Activated T-cell treated with anti-CD3 and anti-CD28 coated beads, Interleukin-2, amount 50 U/mL, for 72 hours (primary cell): ENCODE results near the gene PCSK6. TPM values are rescaled to one million over a fixed set of nuclear protein-coding genes. Genes with fewer than 3 reads are reported as not detected.

ENCODE experiments used
- ATAC-seq, 2 donors: fragments of 150-1000 bp; cut with Tn5 transposase; replicated peaks in 1 of 2; 2 replicates each; pipeline ENCODE4 v1.10.0; 2021; ENCODE audit warnings: moderate library complexity in 2 of 2, mild to moderate bottlenecking in 1 of 2
- DNase-seq, 2 donors: peaks; one replicate each; pipeline ENCODE4 v3.0.0; 2021 to 2022; ENCODE audit warnings: mixed read lengths in 1 of 2
- H3K27ac Mint-ChIP-seq: one replicate; pipeline ENCODE4 v1.8.0; 2022; ENCODE audit warnings: mild to moderate bottlenecking, moderate library complexity, mixed read lengths
- H3K27me3 Mint-ChIP-seq: one replicate; pipeline ENCODE4 v1.8.0; 2022; ENCODE audit warnings: low read depth, mixed read lengths
- H3K36me3 Mint-ChIP-seq, 2 donors: one replicate each; pipeline ENCODE4 v1.8.0; 2022; ENCODE audit warnings: mixed read lengths in 2 of 2, mild to moderate bottlenecking in 1 of 2; ENCODE audit not compliant: insufficient read depth in 2 of 2
- H3K4me1 Mint-ChIP-seq: one replicate; pipeline ENCODE4 v1.8.0; 2022; ENCODE audit warnings: low read depth, mixed read lengths
- H3K4me3 Mint-ChIP-seq, 2 donors: one replicate each; pipeline ENCODE4 v1.8.0; 2022; ENCODE audit warnings: mild to moderate bottlenecking in 2 of 2, mixed read lengths in 2 of 2, moderate library complexity in 2 of 2
- H3K9me3 Mint-ChIP-seq, 2 donors: one replicate each; pipeline ENCODE4 v1.8.0; 2022; ENCODE audit warnings: mixed read lengths in 2 of 2
- total RNA-seq, 2 donors: library from RNA; stranded (reverse); gene quantifications; one replicate each; pipeline ENCODE4 v1.2.3, GENCODE V29; 2022

PCSK6 gene
- total RNA-seq, 2 donors from 2014 or later: 0.51 to 2.3 TPM

DNA sequence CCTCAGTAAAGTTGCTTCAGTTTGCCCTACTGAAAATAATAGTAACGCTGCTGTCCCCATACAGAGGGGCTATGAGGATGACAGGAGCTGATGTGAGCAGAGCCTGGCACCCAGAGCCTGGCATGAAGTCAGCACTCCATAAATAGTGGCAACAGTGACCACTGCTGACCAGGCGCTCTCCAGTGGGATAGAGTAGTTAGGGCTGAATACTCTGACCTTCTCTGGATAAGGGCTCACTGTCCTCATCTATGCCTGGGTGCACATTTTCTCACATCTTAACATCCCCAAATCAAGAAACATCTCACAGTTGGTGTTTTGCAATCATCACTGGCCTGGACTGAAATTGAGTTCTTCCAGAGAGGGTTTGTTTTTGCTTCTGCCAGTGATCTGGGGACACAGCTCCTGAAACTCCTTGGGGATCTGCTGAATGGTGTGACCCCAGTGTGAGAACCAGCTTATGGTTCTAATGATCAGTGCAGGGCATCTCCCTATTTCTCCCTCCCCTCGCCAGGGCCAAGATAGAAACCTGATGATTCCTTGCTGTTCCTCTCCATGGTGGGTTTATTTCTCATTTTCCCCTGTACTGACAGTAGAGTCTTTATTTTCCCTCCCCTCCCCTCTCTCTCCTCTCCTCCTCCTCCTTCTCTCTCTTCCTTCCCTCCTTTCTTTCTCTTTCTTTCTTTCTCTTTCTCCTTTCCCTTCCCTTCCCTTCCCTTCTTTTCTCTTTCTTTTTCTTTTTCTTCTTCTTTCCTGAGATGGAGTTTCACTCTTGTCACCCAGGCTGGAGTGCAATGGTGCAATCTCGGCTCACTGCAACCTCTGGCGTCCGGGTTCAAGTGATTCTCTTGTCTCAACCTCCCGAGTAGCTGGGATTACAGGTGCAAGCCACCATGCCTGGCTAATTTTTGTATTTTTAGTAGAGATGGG is 3.5 kb upstream of the PCSK6 start:
- no peak overlapping the region for H3K27ac Mint-ChIP-seq
- H3K4me1 Mint-ChIP-seq: peaks cover 13% of the 10 kb centered on the region
- H3K36me3 Mint-ChIP-seq: peaks cover 0 to 2% of the 10 kb centered on the region in 2 donors
- no peak overlapping the region for H3K4me3 Mint-ChIP-seq
- H3K9me3 Mint-ChIP-seq: no peaks in the 10 kb centered on the region
- ATAC-seq (no peak), DNase-seq (no peak)
- peaks cover 68% of the 10 kb centered on the region for H3K27me3 Mint-ChIP-seq

- peaks cover 13% of the 10 kb centered on the region for H3K4me1 Mint-ChIP-seq
- H3K9me3 Mint-ChIP-seq: no peaks in the 10 kb centered on the region
- peaks cover 0 to 2% of the 10 kb centered on the region in 2 donors for H3K36me3 Mint-ChIP-seq
Measured at GRCh38 chr15:101491734-101492640, 2.5 kb upstream of the PCSK6 start.

DNA sequence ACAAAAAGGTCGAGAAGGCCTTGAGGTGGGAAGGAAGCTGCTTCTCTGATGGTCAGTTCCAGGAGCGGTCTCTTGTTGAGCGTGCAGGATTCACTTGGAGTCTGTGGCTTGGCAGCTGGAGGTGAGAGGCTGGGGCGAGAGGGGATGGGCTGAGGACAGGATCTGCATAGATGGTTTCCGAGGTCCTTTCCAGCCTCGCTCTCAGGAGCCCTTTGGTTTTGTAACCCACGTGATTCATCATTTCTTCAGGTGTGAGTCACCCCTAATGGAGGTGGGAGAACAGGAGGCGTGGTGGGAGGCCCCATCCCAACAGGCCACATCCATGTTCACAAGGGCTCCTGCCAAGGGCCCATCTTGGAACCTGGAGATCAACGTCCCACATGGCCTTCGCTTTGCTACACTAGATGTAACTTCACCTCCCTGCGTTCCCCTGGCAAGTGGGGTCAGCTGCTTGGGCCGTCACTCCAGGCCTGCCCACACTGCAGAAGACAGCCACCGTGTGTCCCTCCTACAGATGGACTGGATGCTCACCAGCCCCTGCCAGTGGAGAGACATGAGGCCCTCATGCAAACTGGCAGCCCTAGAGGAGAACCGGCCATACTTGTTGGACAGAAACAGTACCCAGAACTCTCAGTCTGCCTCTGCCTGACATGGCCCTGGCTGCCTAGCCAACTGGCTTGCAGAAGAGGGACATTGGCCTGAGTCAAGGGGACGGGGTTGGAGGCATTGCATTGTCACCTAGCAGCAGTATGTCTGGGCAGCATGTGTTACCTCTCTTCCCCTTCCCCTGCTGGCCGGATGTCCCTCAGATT is 1.6 kb upstream of the PCSK6 start:
- ATAC-seq: no peak
- peaks cover 0 to 2% of the 10 kb centered on the region in 2 donors for H3K36me3 Mint-ChIP-seq
- no peak for DNase-seq
- H3K27me3 Mint-ChIP-seq: peaks cover 68% of the 10 kb centered on the region
- H3K4me1 Mint-ChIP-seq: peaks cover 7% of the 10 kb centered on the region
- no peak overlapping the region for H3K27ac Mint-ChIP-seq
- no peaks in the 10 kb centered on the region for H3K9me3 Mint-ChIP-seq
- H3K4me3 Mint-ChIP-seq: peak overlapping the region; percentile 69

More at GRCh38 chr15:101491734-101492640, 2.5 kb upstream of the PCSK6 start:
- H3K27me3 Mint-ChIP-seq: peaks cover 68% of the 10 kb centered on the region
- ATAC-seq (no peak), DNase-seq (no peak)
- H3K27ac Mint-ChIP-seq: no peak overlapping the region
- no peak overlapping the region for H3K4me3 Mint-ChIP-seq

DNA sequence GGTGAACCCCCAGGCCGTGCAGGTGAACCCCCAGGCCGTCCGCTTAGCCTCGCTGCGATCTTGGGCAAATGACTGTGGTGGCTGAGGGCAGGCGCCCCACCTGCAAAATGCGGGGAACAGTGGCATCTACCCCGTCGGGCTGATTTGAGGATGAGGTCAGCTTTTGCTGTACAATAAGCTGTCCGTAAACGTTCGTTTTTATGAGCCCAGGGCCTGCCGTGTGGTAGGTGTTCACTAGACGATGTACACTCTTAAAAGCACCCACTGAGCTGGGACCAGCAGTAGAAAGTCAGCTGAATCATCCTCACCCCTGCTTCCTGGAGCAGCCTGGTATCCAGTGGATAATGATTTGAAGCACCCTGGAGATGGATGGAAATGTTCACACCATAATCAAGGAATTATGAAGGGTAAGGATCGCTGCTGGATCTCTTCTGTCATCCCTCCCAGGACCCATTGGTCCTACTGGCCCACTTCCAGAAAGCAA is 943 bp upstream of the PCSK6 start:
- no peak for DNase-seq
- Mint-ChIP-seq H3K36me3 (peaks cover 0 to 2% of the 10 kb centered on the region in 2 donors), H3K27ac (no peak overlapping the region), H3K27me3 (peaks cover 66% of the 10 kb centered on the region), H3K9me3 (no peaks in the 10 kb centered on the region), H3K4me3 (peak overlapping the region; percentile 69), H3K4me1 (peaks cover 7% of the 10 kb centered on the region)
- ATAC-seq: no peak

- DNase-seq: peak; percentile 30 to 40
- peaks cover under 1% of the 10 kb centered on the region for H3K4me1 Mint-ChIP-seq
- no peaks in the 10 kb centered on the region for H3K9me3 Mint-ChIP-seq
- peaks cover 0 to 2% of the 10 kb centered on the region in 2 donors for H3K36me3 Mint-ChIP-seq
- peaks cover 61% of the 10 kb centered on the region for H3K27me3 Mint-ChIP-seq
- peak; percentile 73 to 78 for ATAC-seq
- H3K4me3 Mint-ChIP-seq: no peak overlapping the region
- H3K27ac Mint-ChIP-seq: no peak overlapping the region
Measured at GRCh38 chr15:101489237-101489598, 289 bp downstream of the PCSK6 start.

DNA sequence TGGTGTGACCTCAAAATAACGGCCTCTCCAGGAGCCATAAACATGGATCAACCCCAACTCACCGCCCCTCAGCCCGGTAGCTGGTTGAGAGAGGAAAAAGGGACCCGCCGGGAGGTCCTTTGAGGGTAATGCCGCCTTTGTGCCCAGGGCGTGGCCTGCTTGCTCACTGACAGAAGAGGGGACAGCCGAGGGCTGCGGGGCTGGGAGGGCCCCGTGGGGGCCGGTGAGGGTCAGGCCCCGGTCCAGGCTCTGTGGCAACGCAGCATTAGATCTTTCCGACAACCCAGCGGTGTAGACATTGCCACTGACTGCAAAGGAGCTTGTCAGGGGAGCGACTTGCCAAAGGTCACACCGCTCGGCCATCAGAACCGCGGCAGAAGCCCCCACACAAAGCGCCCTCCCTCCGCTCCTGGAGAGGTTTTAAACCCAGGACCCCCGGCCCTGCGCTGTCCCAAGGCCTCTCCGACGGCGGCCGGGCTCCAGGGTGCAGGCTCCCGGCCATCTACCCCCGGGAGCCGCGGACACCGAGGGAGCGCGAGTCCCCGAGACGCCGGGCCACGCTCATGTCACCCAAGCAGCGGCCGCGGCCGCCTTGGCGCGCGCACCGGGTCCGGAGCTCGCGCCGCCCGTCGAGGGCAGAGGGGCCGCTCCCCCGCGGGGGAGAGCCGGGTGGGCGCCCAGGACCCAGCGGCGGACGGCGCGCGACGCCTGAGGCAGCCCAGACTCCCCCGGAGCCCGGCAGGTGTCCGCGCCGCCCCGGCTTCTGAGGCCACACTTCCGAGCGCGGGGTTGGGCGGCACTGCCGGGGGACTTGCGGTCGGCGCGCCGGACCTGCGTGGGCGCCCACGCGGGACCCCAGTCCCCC is 975 bp downstream of the PCSK6 start:
- no peaks in the 10 kb centered on the region for H3K9me3 Mint-ChIP-seq
- H3K36me3 Mint-ChIP-seq: peaks cover 0 to 2% of the 10 kb centered on the region in 2 donors
- peaks cover 59% of the 10 kb centered on the region for H3K27me3 Mint-ChIP-seq
- peak overlapping the region; percentile 41 to 54 for H3K4me3 Mint-ChIP-seq
- no peak overlapping the region for H3K27ac Mint-ChIP-seq
- no peak for ATAC-seq
- no peak for DNase-seq
- no peaks in the 10 kb centered on the region for H3K4me1 Mint-ChIP-seq

- Mint-ChIP-seq H3K36me3 (no peaks in the 10 kb centered on the region), H3K27ac (no peak overlapping the region), H3K9me3 (no peaks in the 10 kb centered on the region), H3K4me3 (no peak overlapping the region), H3K27me3 (peaks cover 49% of the 10 kb centered on the region), H3K4me1 (no peaks in the 10 kb centered on the region)
- DNase-seq (no peak), ATAC-seq (no peak)
Measured at GRCh38 chr15:101486696-101487459, 2.6 kb downstream of the PCSK6 start.

- H3K36me3 Mint-ChIP-seq: no peaks in the 10 kb centered on the region
- no peak overlapping the region for H3K4me3 Mint-ChIP-seq
- no peak overlapping the region for H3K27ac Mint-ChIP-seq
- DNase-seq (no peak), ATAC-seq (no peak)
- H3K27me3 Mint-ChIP-seq: peaks cover 39% of the 10 kb centered on the region
- H3K9me3 Mint-ChIP-seq: no peaks in the 10 kb centered on the region
- no peaks in the 10 kb centered on the region for H3K4me1 Mint-ChIP-seq
Measured at GRCh38 chr15:101483462-101483861, 6.0 kb downstream of the PCSK6 start.

DNA sequence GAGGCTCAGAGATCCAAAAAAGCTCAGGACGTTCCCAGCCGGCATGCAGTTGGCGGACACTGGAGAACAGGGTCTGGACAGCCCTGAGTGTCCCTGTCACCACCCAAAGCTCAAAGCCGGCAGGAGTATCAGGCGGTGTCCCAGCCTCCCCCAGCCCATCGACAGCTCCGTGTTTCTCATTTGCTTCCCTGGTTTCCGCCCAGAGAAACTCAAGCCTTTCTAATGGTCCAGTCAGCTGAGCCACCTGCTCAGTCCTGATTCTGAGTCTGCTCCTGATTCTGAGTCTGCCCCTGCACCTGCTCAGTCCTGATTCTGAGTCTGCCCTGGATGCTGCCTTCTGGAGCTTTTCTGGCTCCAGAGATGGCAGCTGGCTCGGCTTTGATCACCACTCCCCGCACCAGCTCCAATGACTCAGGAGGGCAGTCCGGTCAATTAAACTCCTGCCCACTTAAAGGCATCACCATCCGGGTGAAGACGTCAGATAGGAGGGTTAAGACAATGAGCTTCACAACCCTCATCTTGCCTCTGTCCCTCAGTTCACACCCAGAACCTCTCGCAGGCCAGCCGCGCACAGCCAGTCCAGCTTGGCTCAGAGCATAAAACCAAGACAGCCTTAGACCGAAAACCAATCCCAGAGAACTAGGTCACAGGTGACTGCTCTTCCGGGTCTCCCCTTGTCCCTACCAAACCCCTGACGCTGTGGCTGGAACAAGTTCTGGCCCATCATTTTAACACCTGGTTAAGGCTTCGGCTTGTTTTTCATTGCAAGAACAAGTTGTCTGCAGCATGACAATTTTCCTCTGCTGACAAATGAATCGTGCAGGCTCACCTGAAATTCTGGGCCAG is 6.8 kb downstream of the PCSK6 start:
- H3K36me3 Mint-ChIP-seq: no peaks in the 10 kb centered on the region
- H3K4me1 Mint-ChIP-seq: no peaks in the 10 kb centered on the region
- H3K4me3 Mint-ChIP-seq: no peak overlapping the region
- ATAC-seq: no peak
- H3K27me3 Mint-ChIP-seq: peaks cover 35% of the 10 kb centered on the region
- DNase-seq: no peak
- no peak overlapping the region for H3K27ac Mint-ChIP-seq
- H3K9me3 Mint-ChIP-seq: no peaks in the 10 kb centered on the region

GRCh38 chr15:101481917-101482525 is 7.5 kb downstream of the PCSK6 start:
- Mint-ChIP-seq H3K9me3 (no peaks in the 10 kb centered on the region), H3K4me3 (no peak overlapping the region), H3K27me3 (peaks cover 28% of the 10 kb centered on the region), H3K4me1 (no peaks in the 10 kb centered on the region), H3K36me3 (no peaks in the 10 kb centered on the region), H3K27ac (no peak overlapping the region)
- ATAC-seq (no peak), DNase-seq (no peak)
